Astrocyte (in vitro differentiated cells and primary cell): ENCODE results near the gene USP16.

Source experiments
- EZH2 ChIP-seq: IDR thresholded peaks from 2 replicates; pipeline ENCODE4 v1.6.1; 2012; ENCODE audit warnings: mild to moderate bottlenecking, low read length, inconsistent platforms; ENCODE audit not compliant: insufficient read depth
- TF ChIP-seq, protein P1 (sequence below): IDR thresholded peaks from 2 replicates; pipeline ENCODE4 v1.5.1; 2011; ENCODE audit warnings: low read depth, mild to moderate bottlenecking, inconsistent platforms, low read length, moderate library complexity; ENCODE audit not compliant: insufficient read depth

- TF ChIP-seq, protein P1, sequence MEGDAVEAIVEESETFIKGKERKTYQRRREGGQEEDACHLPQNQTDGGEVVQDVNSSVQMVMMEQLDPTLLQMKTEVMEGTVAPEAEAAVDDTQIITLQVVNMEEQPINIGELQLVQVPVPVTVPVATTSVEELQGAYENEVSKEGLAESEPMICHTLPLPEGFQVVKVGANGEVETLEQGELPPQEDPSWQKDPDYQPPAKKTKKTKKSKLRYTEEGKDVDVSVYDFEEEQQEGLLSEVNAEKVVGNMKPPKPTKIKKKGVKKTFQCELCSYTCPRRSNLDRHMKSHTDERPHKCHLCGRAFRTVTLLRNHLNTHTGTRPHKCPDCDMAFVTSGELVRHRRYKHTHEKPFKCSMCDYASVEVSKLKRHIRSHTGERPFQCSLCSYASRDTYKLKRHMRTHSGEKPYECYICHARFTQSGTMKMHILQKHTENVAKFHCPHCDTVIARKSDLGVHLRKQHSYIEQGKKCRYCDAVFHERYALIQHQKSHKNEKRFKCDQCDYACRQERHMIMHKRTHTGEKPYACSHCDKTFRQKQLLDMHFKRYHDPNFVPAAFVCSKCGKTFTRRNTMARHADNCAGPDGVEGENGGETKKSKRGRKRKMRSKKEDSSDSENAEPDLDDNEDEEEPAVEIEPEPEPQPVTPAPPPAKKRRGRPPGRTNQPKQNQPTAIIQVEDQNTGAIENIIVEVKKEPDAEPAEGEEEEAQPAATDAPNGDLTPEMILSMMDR: no peak
- no peak for TF ChIP-seq EZH2
Measured at GRCh38 chr21:29030909-29031308, 6.4 kb downstream of the USP16 start.
